H9 (cell line): Measurements from ENCODE around the gene NANOS1. TPM values are rescaled to one million over a fixed set of nuclear protein-coding genes. Genes with fewer than 3 reads are reported as not detected.

Experiments
- DNase-seq: peaks from one replicate; pipeline ENCODE4 v3.0.0-alpha.2; 2017
- H2AFZ ChIP-seq: one replicate; pipeline ENCODE4 v1.6.1; 2013; ENCODE audit warnings: mild to moderate bottlenecking, low read length, control low read depth, moderate library complexity
- H2AK5ac ChIP-seq: 2 replicates; pipeline ENCODE4 v1.6.1; 2013; ENCODE audit warnings: low read length, control low read depth, mixed read lengths; ENCODE audit not compliant: insufficient read length
- H2BK120ac ChIP-seq: one replicate; pipeline ENCODE4 v1.6.1; 2013; ENCODE audit warnings: low read depth, mild to moderate bottlenecking, low read length, control low read depth, inconsistent platforms; ENCODE audit not compliant: poor library complexity, severe bottlenecking
- H2BK12ac ChIP-seq: 2 replicates; pipeline ENCODE4 v1.6.1; 2013; ENCODE audit warnings: low read length, control low read depth, mixed read lengths, low read depth; ENCODE audit not compliant: insufficient read length
- H2BK15ac ChIP-seq: 2 replicates; pipeline ENCODE4 v1.6.1; 2013; ENCODE audit warnings: low read depth, low read length, control low read depth
- H2BK20ac ChIP-seq: one replicate; pipeline ENCODE4 v1.6.1; 2013; ENCODE audit warnings: low read depth, mild to moderate bottlenecking, low read length, control low read depth, inconsistent platforms; ENCODE audit not compliant: poor library complexity, severe bottlenecking
- H2BK5ac ChIP-seq: 2 replicates; pipeline ENCODE4 v1.6.1; 2013; ENCODE audit warnings: low read length, control low read depth, mixed read lengths; ENCODE audit not compliant: insufficient read length
- H3K14ac ChIP-seq: 2 replicates; pipeline ENCODE4 v1.6.1; 2013; ENCODE audit warnings: low read length, control low read depth; ENCODE audit not compliant: insufficient read depth
- H3K18ac ChIP-seq: 2 replicates; pipeline ENCODE4 v1.6.1; 2013; ENCODE audit warnings: low read depth, mild to moderate bottlenecking, mixed read lengths, low read length, control low read depth; ENCODE audit not compliant: insufficient read length
- H3K23ac ChIP-seq: 2 replicates; pipeline ENCODE4 v1.6.1; 2013; ENCODE audit warnings: low read length, control low read depth, mixed read lengths, low read depth; ENCODE audit not compliant: insufficient read length
- H3K23me2 ChIP-seq: 2 replicates; pipeline ENCODE4 v1.6.1; 2013; ENCODE audit warnings: low read depth, mild to moderate bottlenecking, mixed read lengths, low read length, control low read depth; ENCODE audit not compliant: insufficient read length, poor library complexity, severe bottlenecking
- H3K27ac ChIP-seq: 2 replicates; pipeline ENCODE4 v1.5.1; 2013; ENCODE audit warnings: low read length, control low read depth, mixed read lengths, low read depth; ENCODE audit not compliant: insufficient read length
- H3K27me3 ChIP-seq: 2 replicates; pipeline ENCODE4 v1.6.1; 2013; ENCODE audit warnings: low read length, control low read depth, inconsistent platforms; ENCODE audit not compliant: insufficient read depth
- H3K4ac ChIP-seq: 2 replicates; pipeline ENCODE4 v1.6.1; 2013; ENCODE audit warnings: low read depth, mild to moderate bottlenecking, control low read depth, inconsistent platforms, low read length, moderate library complexity
- H3K4me1 ChIP-seq: 2 replicates; pipeline ENCODE4 v1.6.1; 2013; ENCODE audit warnings: low read length, control low read depth, inconsistent platforms; ENCODE audit not compliant: insufficient read depth
- H3K4me2 ChIP-seq: 2 replicates; pipeline ENCODE4 v1.6.1; 2013; ENCODE audit warnings: low read length, control low read depth, mixed read lengths; ENCODE audit not compliant: insufficient read length, insufficient read depth
- H3K56ac ChIP-seq: 2 replicates; pipeline ENCODE4 v1.6.1; 2013; ENCODE audit warnings: low read depth, mild to moderate bottlenecking, mixed read lengths, low read length, control low read depth; ENCODE audit not compliant: insufficient read length
- H3K79me1 ChIP-seq: 2 replicates; pipeline ENCODE4 v1.6.1; 2013; ENCODE audit warnings: low read depth, mild to moderate bottlenecking, moderate library complexity, low read length, control low read depth, inconsistent platforms; ENCODE audit not compliant: insufficient read depth, poor library complexity, severe bottlenecking
- H3K79me2 ChIP-seq: 2 replicates; pipeline ENCODE4 v1.6.1; 2013; ENCODE audit warnings: low read length, control low read depth, inconsistent platforms; ENCODE audit not compliant: insufficient read depth
- H3K9ac ChIP-seq: 2 replicates; pipeline ENCODE4 v1.6.1; 2013; ENCODE audit warnings: low read length, control low read depth, mixed read lengths; ENCODE audit not compliant: insufficient read length; ENCODE audit errors: extremely low read depth
- H3K9me3 ChIP-seq: one replicate; pipeline ENCODE4 v1.6.1; 2013; ENCODE audit warnings: low read depth, low read length, inconsistent platforms; ENCODE audit not compliant: control insufficient read depth
- H3T11ph ChIP-seq: one replicate; pipeline ENCODE4 v1.6.1; 2013; ENCODE audit warnings: mild to moderate bottlenecking, low read length, control low read depth, inconsistent platforms
- H4K20me1 ChIP-seq: one replicate; pipeline ENCODE4 v1.6.1; 2013; ENCODE audit not compliant: control insufficient read depth, insufficient read length, insufficient read depth
- H4K5ac ChIP-seq: 2 replicates; pipeline ENCODE4 v1.6.1; 2013; ENCODE audit warnings: low read depth, mild to moderate bottlenecking, mixed read lengths, low read length, control low read depth; ENCODE audit not compliant: insufficient read length
- H4K8ac ChIP-seq: replicated peaks from 2 replicates; pipeline ENCODE4 v1.6.1; 2013; ENCODE audit warnings: low read length, control low read depth, mixed read lengths, low read depth; ENCODE audit not compliant: insufficient read length
- H4K91ac ChIP-seq: 2 replicates; pipeline ENCODE4 v1.6.1; 2013; ENCODE audit warnings: low read depth, mild to moderate bottlenecking, moderate library complexity, mixed read lengths, low read length, control low read depth; ENCODE audit not compliant: insufficient read length
- H3K27ac Mint-ChIP-seq, 3 experiments: 2 replicates in 2 of 3; 3 replicates in 1 of 3; pipeline ENCODE4 v1.8.0; 2020 to 2021; ENCODE audit warnings: mixed read lengths in 3 of 3, mild to moderate bottlenecking in 1 of 3, moderate library complexity in 1 of 3
- H3K27me3 Mint-ChIP-seq: 2 replicates; pipeline ENCODE4 v1.8.0; 2021; ENCODE audit warnings: low read depth, mild to moderate bottlenecking, moderate library complexity, mixed read lengths
- H3K36me3 Mint-ChIP-seq, 3 experiments: 2 replicates in 2 of 3; 3 replicates in 1 of 3; pipeline ENCODE4 v1.8.0; 2020 to 2021; ENCODE audit warnings: low read depth in 3 of 3, mixed read lengths in 3 of 3; ENCODE audit not compliant: insufficient read depth in 1 of 3
- H3K4me1 Mint-ChIP-seq, 2 experiments: 2 replicates each; pipeline ENCODE4 v1.8.0; 2020; ENCODE audit warnings: mixed read lengths in 2 of 2
- H3K4me3 Mint-ChIP-seq, 2 experiments: 2 replicates in 1 of 2; 3 replicates in 1 of 2; pipeline ENCODE4 v1.8.0; 2020 to 2021; ENCODE audit warnings: mild to moderate bottlenecking in 2 of 2, mixed read lengths in 2 of 2, moderate library complexity in 1 of 2
- H3K9me3 Mint-ChIP-seq, 2 experiments: 2 replicates in 1 of 2; 3 replicates in 1 of 2; pipeline ENCODE4 v1.8.0; 2020; ENCODE audit warnings: mild to moderate bottlenecking in 2 of 2, mixed read lengths in 2 of 2, moderate library complexity in 1 of 2
- CTCF ChIP-seq: fragments of 200-600 bp; sonication (generic); conservative IDR thresholded peaks from 3 replicates; pipeline ENCODE4 v1.8.0; 2021; ENCODE audit warnings: antibody characterized with exemption, mild to moderate bottlenecking
- WGBS: extraction: QIAGEN DNeasy Blood & Tissue Kit; methylation state at CpG from one replicate; pipeline ENCODE4 v1.1.7; 2013; ENCODE audit warnings: missing lambda C conversion rate, low lambda C conversion rate, mixed read lengths; ENCODE audit not compliant: insufficient read length; ENCODE audit errors: extremely low coverage; 5-methylcytosine and 5-hydroxymethylcytosine counted together
- total RNA-seq: library from RNA; stranded (reverse); gene quantifications from 2 replicates; pipeline ENCODE4 v1.2.1, GENCODE V29; 2021

Gene NANOS1
- total RNA-seq, 1 experiment from 2014 or later = 4.5 TPM

GRCh38 chr10:119025336-119025735 lies 4.2 kb upstream of the NANOS1 start:
- H3K9ac ChIP-seq = no peak overlapping the region
- no peak overlapping the region for H3K23ac ChIP-seq
- no peak overlapping the region for H2AK5ac ChIP-seq
- Mint-ChIP-seq H3K27ac (no peak overlapping the region), H3K9me3 (no peaks in the 10 kb centered on the region), H3K27me3 (peaks cover 2% of the 10 kb centered on the region; the same call in 1 of the 2 replicates), H3K4me3 (no peak overlapping the region), H3K36me3 (no peaks in the 10 kb centered on the region), H3K4me1 (peaks cover 23 to 30% of the 10 kb centered on the region in 2 experiments)
- H2BK120ac ChIP-seq = no peak overlapping the region
- no peak overlapping the region for H3K14ac ChIP-seq
- H4K8ac ChIP-seq = no peak overlapping the region
- H3K4me1 ChIP-seq = peaks cover 5% of the 10 kb centered on the region; the same call in 1 of the 2 replicates
- TF ChIP-seq CTCF = peak; percentile 19; the same call in 1 of the 3 replicates
- H3K4ac ChIP-seq = no peak overlapping the region
- H2BK20ac ChIP-seq = no peak overlapping the region
- H3K79me2 ChIP-seq = no peaks in the 10 kb centered on the region
- H3T11ph ChIP-seq = no peak overlapping the region
- WGBS = no CpG with 5 or more reads among the region's 7 CpGs
- H3K23me2 ChIP-seq = peaks cover under 1% of the 10 kb centered on the region
- no peak overlapping the region for H4K5ac ChIP-seq
- no peak overlapping the region for H2BK12ac ChIP-seq
- H3K56ac ChIP-seq = no peak overlapping the region
- H3K27ac ChIP-seq = no peak overlapping the region
- no peaks in the 10 kb centered on the region for H4K20me1 ChIP-seq
- H2AFZ ChIP-seq = no peak overlapping the region
- no peak overlapping the region for H2BK15ac ChIP-seq
- H3K18ac ChIP-seq = no peak overlapping the region
- H3K9me3 ChIP-seq = no peaks in the 10 kb centered on the region
- no peaks in the 10 kb centered on the region for H3K27me3 ChIP-seq
- no peak overlapping the region for H4K91ac ChIP-seq
- no peak for DNase-seq
- no peak overlapping the region for H2BK5ac ChIP-seq
- H3K4me2 ChIP-seq = no peak overlapping the region
- H3K79me1 ChIP-seq = no peaks in the 10 kb centered on the region
